Measurements from ENCODE around the gene ERAP2.
"Not testable (repeated sequence)": the region's sequence is repeated elsewhere in the genome, so short reads cannot be mapped to it uniquely, and the experiment has no call there.

Gene ERAP2

GRCh38 chr5:96876292-96876850 lies at the start of gene ERAP2:
ERAP2 (plus strand) TSS chr5:96876500; CDS start chr5:96879686, 3,186 bp downstream.
- peak; percentile 53 for DNase-seq

GRCh38 chr5:96829297-96829696 lies 47.0 kb upstream of the ERAP2 start:
- no peak for DNase-seq

GRCh38 chr5:96834016-96834415 lies 42.3 kb upstream of the ERAP2 start:
- DNase-seq, result no peak

- no peak for DNase-seq
Measured at GRCh38 chr5:96835791-96836191, 40.5 kb upstream of the ERAP2 start.

- no peak for DNase-seq
Measured at GRCh38 chr5:96836817-96837216, 39.5 kb upstream of the ERAP2 start.

- no peak for DNase-seq
Measured at GRCh38 chr5:96837303-96837702, 39.0 kb upstream of the ERAP2 start.

GRCh38 chr5:96838201-96839070 lies 37.9 kb upstream of the ERAP2 start:
- no peak for DNase-seq

- no peak for DNase-seq
Measured at GRCh38 chr5:96839071-96839592, 37.2 kb upstream of the ERAP2 start.

- not testable (repeated sequence) for DNase-seq
Measured at GRCh38 chr5:96841931-96842330, 34.4 kb upstream of the ERAP2 start.

- DNase-seq, result no peak
Measured at GRCh38 chr5:96843140-96843539, 33.2 kb upstream of the ERAP2 start.

GRCh38 chr5:96844481-96844990 lies 31.8 kb upstream of the ERAP2 start:
- DNase-seq, result peak; percentile 59

GRCh38 chr5:96851312-96852062 lies 24.8 kb upstream of the ERAP2 start:
- DNase-seq, result peak; percentile 45

- no peak for DNase-seq
Measured at GRCh38 chr5:96852759-96853158, 23.5 kb upstream of the ERAP2 start.

- no peak for DNase-seq
Measured at GRCh38 chr5:96854067-96854466, 22.2 kb upstream of the ERAP2 start.

GRCh38 chr5:96855031-96855872 lies 21.0 kb upstream of the ERAP2 start:
- DNase-seq, result no peak

- peak; percentile 38 for DNase-seq
Measured at GRCh38 chr5:96856371-96856770, 19.9 kb upstream of the ERAP2 start.

GRCh38 chr5:96857454-96857853 lies 18.8 kb upstream of the ERAP2 start:
- peak; percentile 30 for DNase-seq

- DNase-seq, result peak; percentile 69
Measured at GRCh38 chr5:96857924-96858323, 18.4 kb upstream of the ERAP2 start.

- DNase-seq, result no peak
Measured at GRCh38 chr5:96859375-96859774, 16.9 kb upstream of the ERAP2 start.

GRCh38 chr5:96861076-96861475 lies 15.2 kb upstream of the ERAP2 start:
- peak; percentile 84 for DNase-seq

GRCh38 chr5:96863114-96863513 lies 13.2 kb upstream of the ERAP2 start:
- no peak for DNase-seq

- DNase-seq, result peak; percentile 70
Measured at GRCh38 chr5:96863949-96864584, 12.2 kb upstream of the ERAP2 start.

Measured in NCI-H69 (cell line).